Activated CD4-positive, alpha-beta T cell treated with anti-CD3 and anti-CD28 coated beads for 1 hour (primary cell): ENCODE measurements around the gene CLRN2.

ENCODE experiments used
- DNase-seq: peaks from one replicate; pipeline ENCODE4 v3.0.0-alpha.2; 2020

Gene CLRN2, protein sequence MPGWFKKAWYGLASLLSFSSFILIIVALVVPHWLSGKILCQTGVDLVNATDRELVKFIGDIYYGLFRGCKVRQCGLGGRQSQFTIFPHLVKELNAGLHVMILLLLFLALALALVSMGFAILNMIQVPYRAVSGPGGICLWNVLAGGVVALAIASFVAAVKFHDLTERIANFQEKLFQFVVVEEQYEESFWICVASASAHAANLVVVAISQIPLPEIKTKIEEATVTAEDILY

DNA sequence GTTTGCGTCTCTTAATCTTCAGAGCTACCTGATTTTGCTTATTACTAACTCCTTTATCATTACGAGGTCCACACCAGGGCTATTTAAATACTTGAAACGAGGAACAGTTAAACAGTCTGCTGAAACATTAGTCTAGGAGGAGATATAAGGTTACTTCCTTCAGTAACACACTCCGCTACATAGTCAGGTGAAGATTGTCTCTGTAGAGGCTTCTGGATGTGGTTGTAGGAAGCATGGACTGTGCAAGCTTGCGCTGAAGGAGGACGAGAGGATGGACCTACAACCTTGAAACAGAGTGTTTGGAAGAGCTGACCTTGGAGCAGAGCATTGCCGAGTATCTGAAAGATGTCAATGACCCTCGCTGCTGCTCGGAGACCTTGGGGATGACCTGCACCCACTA is at the start of gene CLRN2:
Gene CLRN2, plus strand, starts transcription at position 301 of the 400 bp plus-strand sequence. CDS start 102 bp downstream, outside the sequence.
- no peak for DNase-seq

DNA sequence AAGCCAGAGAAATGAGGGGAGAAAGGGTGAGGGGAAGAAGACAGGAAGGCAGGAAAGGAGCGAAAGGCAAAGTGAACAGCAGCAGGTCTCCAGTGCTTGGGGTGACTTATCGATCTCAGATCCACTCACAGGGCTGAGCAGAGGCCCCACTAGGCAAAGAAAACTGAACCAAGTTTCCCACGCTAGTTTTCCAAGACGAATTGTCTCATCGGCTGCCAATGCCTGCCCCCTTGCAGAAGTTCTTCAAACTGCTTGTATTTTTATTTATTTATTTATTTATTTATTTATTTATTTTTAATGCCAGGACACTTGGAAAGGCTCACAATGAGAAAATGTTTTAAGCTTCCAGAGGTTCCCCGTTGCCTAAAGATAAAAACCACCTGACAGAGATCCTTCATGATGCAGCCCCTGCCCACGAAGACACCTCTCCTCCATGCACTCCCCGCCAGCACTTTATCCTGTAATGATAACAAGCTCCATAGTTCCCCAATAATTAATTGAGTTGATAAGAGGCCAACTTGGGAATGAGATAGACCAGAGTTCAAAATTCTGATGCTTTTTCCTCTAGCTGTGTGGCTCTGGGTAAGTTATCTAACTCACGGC is 46.2 kb upstream of the CLRN2 start:
- DNase-seq = no peak

DNA sequence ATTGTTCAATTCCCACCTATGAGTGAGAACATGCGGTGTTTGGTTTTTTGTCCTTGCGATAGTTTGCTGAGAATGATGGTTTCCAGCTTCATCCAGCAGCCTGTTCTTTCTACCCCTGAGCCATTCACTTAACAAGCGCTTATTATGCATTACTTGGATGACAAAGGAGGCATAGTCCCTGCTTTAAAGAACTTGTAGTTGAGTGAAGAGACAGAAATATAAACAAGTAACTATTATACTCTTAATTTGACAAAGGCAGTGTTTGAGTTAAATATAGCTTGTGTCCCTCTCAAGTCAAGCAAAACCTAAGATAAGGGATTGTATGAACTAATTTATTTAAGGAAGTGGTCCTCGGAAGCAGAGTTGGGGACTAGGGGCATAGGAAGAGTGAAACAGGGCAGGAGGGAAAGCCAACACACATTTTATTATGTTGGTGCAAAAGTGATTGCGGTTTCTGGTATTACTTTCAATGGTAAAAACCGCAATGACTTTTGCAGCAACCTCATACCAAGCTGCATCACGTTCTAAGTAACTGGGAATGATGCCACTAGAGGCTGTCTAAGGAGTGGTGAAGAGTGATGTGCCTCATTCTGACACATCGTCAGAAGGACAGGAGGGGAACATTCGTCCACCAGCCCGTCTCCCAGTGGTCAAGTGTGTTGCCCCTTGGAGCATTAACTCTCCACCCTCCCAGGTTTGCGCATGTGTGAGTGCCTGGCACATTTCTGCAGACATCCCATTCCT is 44.9 kb upstream of the CLRN2 start:
- DNase-seq = no peak

DNA sequence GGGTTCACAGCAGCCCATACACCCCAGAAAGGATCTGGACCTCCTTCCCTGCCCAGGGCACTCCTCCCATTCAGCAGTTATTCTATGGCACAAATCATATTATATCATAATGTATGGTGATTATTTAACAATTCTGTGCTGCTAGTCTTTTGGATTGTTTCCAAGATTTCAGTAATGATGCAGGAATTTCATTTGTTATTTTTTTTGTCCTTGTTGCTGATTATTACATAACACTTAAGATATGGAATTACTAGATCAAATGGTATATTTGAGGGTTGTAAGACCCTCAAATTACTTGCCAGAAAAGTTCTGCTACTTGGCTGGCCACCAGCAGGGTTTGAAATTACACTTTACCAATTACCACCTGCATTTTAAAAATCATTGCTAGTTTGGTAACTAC is 39.5 kb upstream of the CLRN2 start:
- no peak for DNase-seq

DNA sequence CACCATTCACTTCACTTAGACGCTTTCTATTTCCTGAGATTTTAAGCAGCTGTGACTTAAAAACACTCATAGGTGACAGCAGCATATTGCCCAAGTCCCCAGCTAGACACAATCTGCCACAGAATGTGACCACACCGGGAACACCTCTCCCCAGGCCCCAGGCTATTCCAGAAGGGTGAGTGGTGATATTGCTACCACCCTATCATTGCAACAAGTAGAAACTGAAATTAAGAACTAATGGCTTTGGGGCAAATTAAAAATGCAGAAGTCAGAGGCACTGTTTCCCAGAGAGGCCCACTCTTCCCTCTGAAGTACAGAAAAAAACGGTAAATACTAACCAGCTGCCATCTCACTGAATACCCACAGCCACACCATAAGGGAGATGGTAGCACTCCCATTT is 38.1 kb upstream of the CLRN2 start:
- DNase-seq = no peak

DNA sequence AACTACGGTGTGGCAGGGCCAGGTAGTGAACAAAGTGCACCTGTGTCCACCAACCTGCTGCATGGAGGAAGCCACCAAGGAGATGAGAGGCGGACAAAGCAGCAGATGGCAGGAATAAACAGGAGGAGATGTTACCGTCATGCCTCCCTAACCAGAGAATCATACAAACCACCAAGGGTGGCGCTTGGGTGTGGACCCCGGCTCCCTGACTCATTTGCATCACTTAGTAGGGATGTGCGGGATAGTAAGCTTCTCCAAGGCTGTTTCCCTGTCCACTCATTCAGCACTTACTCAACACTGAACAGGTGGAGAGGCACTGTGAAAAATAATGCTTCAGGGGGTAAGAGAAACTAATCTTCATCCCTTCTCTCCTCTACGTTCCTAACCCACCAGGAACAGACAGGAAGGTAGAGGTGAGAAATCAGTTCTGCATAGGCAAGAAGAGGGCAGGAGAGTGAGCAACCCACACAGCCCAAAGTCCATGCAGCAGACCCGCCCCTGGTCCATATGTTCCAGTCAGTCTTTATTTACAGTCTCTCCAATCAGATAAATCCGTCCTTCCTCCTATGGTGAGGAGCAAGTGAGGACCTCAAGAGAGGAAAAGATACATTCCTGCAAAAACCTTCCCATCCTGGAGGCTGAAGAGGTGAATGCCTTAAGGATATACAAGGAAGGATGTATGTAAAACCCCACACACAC is 37.0 kb upstream of the CLRN2 start:
- DNase-seq = no peak

DNA sequence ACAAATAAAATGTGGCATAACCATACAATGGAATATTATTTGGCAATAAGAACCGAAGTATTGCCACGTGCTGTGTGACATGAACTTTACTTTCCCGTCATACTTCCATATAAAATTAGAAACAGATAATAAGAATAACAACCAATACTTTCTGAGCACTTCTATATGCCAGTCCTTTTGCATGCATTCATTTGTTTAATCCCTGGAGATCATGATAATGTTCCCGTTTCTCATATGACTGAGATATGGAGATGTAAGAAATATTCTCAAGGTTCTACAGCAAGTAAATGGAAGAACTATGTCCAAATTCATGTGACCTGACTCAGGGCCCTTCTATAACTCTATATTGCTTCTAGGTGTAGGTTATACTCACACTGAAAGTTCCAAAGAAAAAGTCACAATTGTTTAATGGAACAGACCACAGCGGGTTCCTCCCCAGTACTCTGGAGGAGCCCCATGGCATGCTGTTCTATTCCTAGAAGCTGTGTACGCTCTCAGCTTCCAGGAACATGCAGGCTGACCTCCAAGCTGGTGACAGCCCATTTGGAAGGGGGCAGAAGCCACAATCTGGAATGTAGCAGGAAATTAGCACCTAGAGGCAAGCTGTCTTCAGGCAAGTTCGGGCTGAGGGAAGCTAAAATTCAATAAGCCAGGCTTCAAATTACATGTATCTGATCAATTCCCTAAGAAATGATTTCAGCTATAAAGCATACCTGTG is 34.6 kb upstream of the CLRN2 start:
- no peak for DNase-seq

DNA sequence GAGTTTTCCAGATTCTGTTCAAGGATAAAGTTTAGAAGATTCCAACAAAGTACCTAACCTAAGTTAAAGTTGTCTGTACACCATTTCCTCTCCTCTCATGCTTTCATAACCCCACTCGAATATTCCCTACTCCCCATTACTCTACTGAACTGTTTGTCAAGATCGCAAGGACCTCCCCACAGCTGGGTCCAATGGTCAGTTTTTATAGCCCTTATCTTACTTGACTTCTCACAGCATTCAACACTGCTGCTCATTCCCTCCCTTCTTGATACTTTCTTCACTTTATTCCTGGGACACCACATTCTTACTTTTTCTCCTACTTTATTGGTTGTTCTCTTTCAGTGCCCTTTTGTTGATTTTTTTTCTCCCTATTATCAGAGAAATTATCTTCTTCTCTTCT is 34.0 kb upstream of the CLRN2 start:
- no peak for DNase-seq

DNA sequence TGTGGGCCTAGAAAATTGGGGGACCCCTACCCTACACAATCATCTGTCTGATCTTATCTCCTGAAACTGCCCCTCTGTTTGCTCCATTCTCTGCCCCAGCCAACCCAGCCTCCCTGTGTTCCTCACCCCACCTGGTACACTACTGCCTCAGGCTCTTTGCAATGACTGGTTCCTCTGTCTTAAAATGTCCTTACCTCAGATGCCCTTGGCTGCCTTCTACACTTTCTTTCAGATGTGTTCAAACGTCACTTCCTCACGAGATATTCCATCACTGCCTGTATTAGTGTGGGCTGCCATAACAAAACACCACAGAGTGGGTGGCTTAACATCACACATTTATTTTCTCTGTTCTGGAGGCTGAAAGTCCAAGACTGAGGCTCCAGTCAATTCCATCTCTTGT is 32.2 kb upstream of the CLRN2 start:
- DNase-seq = no peak

DNA sequence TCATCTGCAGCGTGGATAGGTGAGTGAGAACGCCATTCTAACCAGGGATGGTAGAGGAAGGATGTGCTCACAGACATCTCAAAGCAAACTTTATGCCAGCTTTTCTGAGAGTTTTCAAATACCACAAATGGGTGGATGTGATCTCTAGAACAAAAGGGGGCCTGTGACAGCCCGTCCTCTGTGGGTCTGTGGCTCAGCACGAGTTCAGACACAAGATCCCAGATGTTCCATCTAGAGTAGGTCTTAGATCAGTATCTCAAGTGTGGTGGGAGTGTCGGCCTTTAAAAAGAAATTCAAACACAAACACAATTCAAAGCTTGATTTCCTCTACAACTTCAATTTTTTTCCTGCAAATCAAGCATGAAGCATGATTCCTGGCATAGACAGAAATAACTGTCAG is 25.8 kb upstream of the CLRN2 start:
- no peak for DNase-seq

DNA sequence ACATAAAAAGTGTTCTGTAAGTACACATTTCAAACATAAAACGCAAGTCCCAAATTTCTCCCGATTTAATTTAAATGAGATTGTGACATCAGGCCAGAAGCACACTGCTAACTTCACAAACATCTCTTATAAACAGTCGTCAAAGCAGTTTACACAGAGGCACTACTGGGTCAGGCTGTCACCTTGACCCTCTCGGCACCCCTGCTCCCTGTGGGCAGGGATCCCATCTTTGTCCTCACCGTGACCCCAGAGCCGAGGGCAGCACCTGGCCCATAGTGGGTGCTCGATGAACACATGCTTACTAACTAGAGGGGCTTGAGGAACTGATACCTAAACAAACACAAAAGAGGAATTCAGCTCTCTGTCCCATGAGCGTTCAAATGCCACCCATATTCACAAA is 25.2 kb upstream of the CLRN2 start:
- no peak for DNase-seq

DNA sequence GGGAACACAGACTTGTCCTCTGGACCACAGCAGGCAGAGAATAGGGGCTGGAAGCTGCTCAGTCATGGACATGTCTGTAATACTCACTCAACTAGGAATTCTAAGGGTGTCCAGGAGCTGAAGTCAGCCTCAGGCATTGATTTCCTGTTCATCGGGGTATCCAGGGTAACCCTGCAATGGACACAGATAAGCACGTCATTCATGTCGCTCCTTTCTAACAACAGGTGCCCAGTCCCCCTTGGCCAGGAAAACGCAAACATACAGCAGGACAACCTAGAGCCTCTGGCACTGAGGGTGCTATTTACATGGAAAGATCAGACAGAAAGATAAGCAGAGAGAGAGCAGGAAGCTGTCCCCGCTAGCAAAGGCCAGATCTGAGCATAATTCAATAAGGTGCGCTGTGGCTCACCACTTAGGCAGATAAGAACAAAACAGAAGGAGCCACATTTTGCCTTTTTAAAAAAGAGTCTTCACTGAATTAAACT is 24.3 kb upstream of the CLRN2 start:
- DNase-seq = no peak

DNA sequence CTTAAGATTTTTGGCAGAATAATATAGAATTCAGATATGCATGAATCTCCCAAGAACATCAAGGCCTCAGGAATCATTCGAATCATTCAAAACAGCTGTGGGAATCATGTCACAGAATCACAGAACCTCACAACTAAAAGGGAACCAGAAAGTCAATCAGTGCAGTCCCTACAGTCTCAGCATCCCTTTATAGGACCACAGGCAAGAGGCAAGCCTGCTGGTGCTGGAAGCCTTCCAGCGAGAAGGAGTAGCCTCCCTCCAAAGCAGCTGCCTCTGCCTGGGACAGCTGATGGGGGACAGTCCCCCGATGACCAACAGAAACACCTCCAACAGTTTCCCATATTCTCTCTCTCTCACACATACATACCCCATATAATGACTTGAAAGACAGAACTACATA is 23.8 kb upstream of the CLRN2 start:
- no peak for DNase-seq

DNA sequence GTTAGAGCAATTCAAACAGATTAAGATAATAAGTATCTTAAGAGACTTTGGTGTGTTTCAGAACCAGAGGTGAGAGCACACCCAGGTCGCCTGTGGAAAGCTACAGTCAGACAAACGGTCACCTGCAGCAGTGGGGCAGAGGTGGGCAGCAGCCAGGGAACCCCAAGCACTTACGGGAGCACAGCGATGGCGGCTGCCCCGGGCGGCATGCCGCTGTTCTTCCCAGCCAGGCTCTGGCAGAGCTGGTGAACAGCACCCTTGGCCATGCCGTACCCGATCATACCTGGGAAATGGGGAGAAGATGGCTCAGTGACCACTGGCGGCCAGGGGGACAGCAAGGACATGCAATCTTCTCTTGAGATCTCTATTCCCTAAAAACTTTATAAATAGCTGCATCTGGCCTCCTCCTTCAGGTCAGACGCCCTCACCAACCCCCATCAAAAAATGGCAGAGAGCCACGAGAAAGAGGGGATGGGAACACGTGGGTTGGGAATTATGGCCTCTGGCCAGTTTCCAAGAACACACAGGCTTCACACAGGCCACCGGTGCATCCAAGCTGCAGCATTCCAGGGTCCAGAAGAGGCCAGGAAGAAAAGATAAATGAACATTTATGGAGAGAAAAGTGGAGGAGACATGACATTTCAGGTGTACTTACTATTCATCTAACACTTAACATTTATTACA is 22.8 kb upstream of the CLRN2 start:
- no peak for DNase-seq

DNA sequence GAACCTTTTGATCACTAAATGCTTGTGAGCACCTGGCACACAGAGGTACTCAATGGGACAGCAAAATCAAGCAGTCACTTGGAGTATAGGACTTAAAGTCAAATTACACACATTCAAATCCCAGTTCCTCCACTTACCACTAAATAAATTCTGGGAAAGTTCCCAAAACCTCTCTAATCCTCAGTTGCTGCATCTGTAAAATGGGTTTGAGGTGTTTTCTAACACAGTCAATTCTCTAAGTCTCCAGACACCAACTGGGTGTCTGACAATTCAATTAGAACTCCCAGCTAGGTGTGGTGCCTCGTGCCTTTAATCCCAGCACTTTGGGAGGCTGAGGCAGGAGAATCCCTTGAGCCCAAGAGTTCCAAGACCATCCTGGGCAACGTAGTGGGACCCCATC is 22.1 kb upstream of the CLRN2 start:
- no peak for DNase-seq

DNA sequence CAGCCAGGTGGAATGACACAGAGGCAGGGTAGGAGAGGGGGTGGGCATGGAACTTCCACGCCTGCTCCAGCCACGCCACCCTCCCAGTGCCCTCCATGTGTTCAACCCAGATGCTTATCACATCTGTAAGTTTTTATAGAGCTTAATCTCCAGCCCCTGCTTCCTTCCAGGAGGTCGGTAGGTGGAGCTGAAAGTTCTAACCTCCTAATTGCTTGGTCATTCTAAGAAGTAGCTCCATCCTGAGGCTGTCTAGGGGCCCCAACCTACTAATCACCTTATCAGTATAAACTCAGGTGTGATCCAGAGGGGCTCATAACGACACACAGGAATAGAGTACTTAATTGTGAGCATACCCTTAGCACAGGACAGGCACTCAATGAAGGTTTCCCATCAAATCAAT is 21.3 kb upstream of the CLRN2 start:
- DNase-seq = no peak

DNA sequence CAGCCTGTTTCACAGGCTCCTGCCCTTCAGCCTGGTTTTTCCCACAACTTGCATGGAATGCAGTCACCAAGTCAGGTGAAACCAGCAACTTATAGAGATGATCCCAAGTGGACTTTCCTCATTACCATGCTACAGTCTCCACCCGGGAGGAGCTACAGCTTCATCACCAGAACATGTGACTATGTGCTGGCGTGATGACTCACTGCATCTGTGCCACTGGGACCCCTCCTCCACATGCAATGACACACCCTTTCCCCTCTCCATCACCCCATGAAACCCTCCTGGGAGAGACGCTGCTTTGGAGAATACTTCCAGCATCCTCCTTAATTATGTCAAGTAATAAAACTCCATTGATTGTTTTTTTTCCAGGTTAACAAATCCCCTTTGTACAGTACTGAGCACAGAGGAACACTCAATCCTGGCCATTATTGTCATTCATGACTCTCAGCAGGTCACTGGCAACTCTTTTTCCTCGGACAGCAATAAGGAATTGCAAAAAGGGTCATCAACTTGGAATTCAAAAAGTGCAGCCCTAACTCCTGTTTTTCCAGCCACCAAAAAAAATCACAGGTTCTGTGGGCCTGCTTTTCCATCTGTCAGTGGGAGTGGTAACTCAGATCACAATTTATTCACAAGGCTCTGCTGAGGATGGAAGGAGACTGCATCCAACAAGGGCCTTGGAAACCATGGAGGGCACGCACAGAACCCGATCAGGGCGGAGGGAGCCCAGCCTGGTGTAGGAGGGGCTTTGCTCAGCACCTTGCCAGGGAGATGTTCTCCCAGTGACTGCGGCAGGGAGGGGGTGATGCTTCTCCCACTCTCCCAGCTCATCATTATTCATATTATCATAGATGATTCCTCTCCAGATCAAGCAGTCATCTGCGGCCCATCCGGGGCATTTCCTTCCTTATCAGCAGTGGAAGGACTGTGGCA is 20.4 kb upstream of the CLRN2 start:
- no peak for DNase-seq

DNA sequence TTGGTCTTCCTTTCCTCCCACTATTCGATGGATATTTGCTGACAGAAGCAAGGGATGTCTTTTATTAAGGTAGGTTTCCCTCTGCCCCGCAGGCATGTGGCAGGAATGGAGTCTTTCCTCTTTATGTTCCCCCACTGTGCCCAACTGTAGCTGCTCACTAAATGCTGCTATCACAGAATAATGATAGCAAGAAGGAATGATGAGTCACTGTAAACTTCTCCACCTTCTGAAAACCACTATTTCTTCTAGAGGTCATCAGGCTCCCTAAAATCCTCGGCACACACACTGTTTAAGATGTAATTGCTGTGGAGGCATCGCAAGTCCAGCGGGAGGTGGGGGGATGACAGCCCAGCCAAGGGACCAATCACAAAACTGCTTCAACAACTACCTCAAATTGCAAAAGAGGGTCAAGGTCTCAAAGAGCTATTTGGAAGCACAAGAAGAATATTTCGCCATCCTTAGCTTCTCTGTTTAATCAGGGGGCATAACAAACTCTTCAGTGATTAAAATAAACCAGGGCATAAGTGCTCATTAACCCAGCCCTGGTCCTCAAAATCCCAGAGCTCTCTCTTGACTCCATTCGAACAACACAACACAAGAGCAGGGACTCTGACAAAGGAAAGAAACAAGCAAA is 17.0 kb upstream of the CLRN2 start:
- DNase-seq = no peak

DNA sequence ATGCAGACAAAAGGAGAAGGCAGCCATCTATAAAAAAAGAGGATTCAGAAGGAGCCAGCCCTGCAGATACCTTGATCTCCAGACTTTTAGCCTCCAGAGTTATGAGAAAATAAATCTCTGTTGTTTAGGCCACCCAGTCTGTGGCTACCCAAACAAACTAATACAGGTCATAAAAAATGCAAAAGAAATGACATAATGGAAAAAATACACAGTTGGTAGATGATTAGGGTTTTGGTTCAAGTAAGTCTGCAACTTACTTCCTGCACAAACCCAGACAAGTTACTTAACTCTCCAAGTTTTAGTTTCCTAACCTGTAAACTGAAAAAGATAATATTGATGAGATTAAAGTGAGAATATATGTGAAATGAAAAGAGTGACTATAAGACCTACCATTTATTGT is 14.4 kb upstream of the CLRN2 start:
- no peak for DNase-seq

DNA sequence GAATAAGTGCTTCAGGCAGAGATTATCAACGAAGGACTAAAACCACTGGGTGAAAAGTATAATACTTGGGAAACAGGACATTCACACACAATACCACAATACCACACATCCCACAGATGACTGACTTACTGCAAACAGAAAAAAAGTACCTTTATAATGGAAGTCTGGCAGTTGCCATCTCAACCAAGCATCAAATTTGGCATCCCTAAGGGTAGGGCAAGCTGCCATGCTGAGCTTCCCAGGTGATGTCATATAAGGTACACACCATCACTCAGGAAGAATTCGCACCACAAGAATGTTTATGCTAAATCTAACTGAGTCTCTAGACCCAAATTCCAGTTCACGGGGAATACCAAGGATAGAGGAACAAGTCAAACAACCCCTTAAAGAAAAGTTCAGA is 12.2 kb upstream of the CLRN2 start:
- no peak for DNase-seq

DNA sequence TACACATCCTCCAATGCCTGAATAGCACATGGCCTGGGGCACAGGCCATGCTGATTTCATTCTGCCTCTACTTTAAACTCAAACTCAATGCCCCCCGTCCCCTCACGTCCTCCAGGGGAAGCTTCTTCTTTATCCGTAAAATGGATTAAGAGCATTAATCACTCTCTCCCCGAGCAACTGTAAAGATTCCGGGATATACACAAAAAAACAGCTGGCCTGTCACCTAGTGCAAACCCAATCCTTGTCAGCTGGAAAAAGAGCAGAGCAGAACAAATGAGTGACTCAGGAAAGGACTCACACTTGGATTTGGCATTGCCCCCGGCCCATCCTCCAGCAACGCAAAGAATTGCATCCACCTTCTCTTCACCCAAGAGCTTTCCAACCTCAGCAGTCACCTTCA is 10.9 kb upstream of the CLRN2 start:
- DNase-seq = no peak
